ENCODE measurements around the gene EFCAB9.
"Not testable (repeated sequence)": the region's sequence is repeated elsewhere in the genome, so short reads cannot be mapped to it uniquely, and the experiment has no call there.

EFCAB9 gene

GRCh38 chr5:172148381-172148780 lies 45.6 kb upstream of the EFCAB9 start:
- no peak for DNase-seq (ENCODE audit: low spot score)
- no peak for TF ChIP-seq CTCF (IDR thresholded peaks at IDR 0.05; ENCODE audit: borderline replicate concordance, control extremely low read depth, extremely low read depth, insufficient read depth, missing control alignments)

GRCh38 chr5:172149073-172149472 lies 44.9 kb upstream of the EFCAB9 start:
- in situ Hi-C loops (cut with MboI; ENCODE audit: low sequenced_read_pairs, unreplicated experiment) = no loop called here
- TF ChIP-seq CTCF (IDR thresholded peaks at IDR 0.05; ENCODE audit: borderline replicate concordance, control extremely low read depth, extremely low read depth, insufficient read depth, missing control alignments) = no peak
- DNase-seq (ENCODE audit: low spot score) = no peak

More at GRCh38 chr5:172148381-172148780, 45.6 kb upstream of the EFCAB9 start:
- in situ Hi-C loops (cut with MboI; ENCODE audit: low sequenced_read_pairs, unreplicated experiment) = no loop called here

GRCh38 chr5:172149481-172149880 lies 44.5 kb upstream of the EFCAB9 start:
- in situ Hi-C loops (cut with MboI; ENCODE audit: low sequenced_read_pairs, unreplicated experiment); DNase-seq (ENCODE audit: low spot score): not testable (repeated sequence)

- no peak for TF ChIP-seq CTCF (IDR thresholded peaks at IDR 0.05; ENCODE audit: borderline replicate concordance, control extremely low read depth, extremely low read depth, insufficient read depth, missing control alignments)
- peak; percentile 75 for DNase-seq (ENCODE audit: low spot score)
- in situ Hi-C loops (cut with MboI; ENCODE audit: low sequenced_read_pairs, unreplicated experiment) = no loop called here
Observed at GRCh38 chr5:172150514-172151425, 43.2 kb upstream of the EFCAB9 start.

- in situ Hi-C loops (cut with MboI; ENCODE audit: low sequenced_read_pairs, unreplicated experiment) = no loop called here
- TF ChIP-seq CTCF (IDR thresholded peaks at IDR 0.05; ENCODE audit: borderline replicate concordance, control extremely low read depth, extremely low read depth, insufficient read depth, missing control alignments) = no peak
- no peak for DNase-seq (ENCODE audit: low spot score)
Observed at GRCh38 chr5:172151661-172152210, 42.2 kb upstream of the EFCAB9 start.

- no peak for TF ChIP-seq CTCF (IDR thresholded peaks at IDR 0.05; ENCODE audit: borderline replicate concordance, control extremely low read depth, extremely low read depth, insufficient read depth, missing control alignments)
- in situ Hi-C loops (cut with MboI; ENCODE audit: low sequenced_read_pairs, unreplicated experiment) = no loop called here
- no peak for DNase-seq (ENCODE audit: low spot score)
Observed at GRCh38 chr5:172153695-172154094, 40.3 kb upstream of the EFCAB9 start.

GRCh38 chr5:172155101-172155500 lies 38.9 kb upstream of the EFCAB9 start:
- DNase-seq (ENCODE audit: low spot score); in situ Hi-C loops (cut with MboI; ENCODE audit: low sequenced_read_pairs, unreplicated experiment): not testable (repeated sequence)

All from GM13976 (cell line).